ENCODE data around the gene ARV1. TPM values are rescaled to one million over a fixed set of nuclear protein-coding genes. Genes with fewer than 3 reads are reported as not detected.
"Not testable (repeated sequence)": the region's sequence is repeated elsewhere in the genome, so short reads cannot be mapped to it uniquely, and the experiment has no call there.

ARV1 gene
- polyA plus RNA-seq, 3 donors, result 28.5 to 33.1 (median 30.5) TPM

DNA sequence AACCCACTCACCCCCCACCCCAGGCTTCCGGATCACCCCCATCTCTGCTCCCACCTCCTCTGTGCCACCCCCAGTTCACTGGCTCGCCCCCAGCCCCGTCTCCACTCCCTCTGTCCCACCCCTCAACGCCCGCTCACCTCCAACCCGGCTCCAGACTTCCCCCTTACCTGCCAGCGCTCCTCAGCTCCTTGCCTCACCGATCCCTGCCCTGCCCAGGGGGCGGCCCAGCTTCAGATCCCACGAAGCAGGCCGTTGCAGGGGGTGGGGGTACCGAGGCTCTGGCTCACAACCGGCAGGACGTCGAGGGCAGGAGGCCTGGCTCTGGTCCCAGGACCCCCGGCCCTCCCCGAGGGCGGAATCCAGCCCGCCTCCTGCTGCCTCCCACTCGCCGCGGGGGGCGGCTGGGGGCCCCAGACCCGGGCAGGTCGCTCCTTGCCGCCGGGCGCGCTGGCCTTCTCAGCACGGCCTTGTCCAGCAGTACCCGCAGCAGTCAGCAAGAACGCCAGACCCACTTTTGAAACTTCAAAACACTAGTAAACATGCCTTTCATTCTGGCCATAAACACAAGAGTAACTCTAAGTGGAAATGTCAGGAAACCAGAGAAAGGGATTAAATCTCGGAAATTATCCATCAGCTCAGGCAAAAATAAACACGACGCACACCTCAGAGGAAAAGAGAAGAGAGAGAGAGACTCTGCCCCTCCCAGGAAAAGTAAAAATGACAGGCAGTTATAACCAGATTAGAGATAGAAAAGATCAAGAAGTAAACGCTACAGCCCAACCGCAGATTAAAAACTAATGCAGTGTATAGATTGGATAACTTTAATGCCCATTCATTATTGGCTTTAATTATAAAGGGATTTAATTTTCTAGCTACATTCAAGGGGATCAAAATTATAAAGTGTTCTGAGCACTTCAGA is 62.2 kb downstream of the ARV1 start:
- no peak for DNase-seq (ENCODE audit: low read depth in 3 of 3, low spot score in 2 of 3)

DNA sequence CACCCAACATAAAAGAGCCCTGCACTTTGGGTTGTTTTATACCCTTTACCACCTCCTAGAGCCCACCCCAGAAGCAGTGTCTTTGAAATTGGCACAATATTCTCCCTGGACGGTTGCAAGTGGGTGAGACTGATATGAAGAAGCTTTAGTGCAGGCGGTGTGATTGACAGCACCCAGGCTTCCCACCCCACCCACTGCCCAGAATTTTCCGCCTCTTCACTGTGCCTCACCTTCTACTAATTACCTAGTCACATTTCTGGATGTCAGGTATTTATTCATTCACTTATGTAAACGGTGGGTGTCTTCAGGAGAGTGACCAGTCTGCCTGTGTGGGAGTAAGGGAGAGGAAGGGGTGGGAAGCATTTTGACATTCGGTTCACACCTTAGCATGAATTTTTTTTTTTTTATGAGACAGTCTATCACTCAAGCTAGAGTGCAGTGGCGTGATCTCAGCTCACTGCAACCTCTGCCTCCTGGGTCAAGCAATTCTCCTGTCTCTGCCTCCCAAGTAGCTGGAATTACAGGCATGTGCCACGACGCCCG is 62.9 kb downstream of the ARV1 start:
- DNase-seq (ENCODE audit: low read depth in 3 of 3, low spot score in 2 of 3), result no peak

DNA sequence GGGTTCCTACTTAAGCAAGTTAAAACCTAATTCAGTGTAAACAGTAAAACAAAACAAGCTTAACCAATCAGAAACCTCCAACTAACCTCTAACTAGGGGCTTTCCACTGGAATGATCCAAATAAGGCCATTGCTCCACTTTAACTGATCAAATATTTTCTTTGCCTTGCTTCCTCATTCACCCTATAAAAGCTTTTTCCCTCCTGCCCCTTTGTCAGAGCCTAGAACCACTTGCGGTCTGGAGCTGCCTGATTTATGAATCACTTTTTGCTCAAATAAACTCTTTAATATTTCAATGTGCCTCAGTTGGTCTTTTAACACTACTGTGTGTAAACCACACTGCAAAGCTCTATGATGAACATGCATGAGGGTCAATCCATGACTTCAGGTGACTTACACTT is 65.7 kb downstream of the ARV1 start:
- no peak for DNase-seq (ENCODE audit: low read depth in 3 of 3, low spot score in 2 of 3)

DNA sequence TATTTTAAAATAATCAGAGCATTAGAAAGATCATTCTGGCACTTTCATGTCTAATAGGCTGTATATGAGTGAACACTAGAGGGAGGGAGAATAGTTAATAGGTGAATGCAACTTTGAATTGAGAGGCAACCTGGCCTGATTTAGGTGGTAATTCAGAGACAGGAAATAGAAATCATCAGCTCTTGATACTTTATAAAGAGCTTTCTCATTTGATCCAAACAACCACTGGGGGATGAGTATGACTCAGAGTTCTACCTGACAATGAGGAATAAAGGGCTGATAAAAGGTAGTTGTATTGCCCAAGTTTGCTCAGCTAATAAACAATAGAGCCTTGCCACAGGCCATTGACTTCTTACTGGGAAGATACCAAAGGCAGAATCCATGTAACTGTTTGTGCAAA is 66.4 kb downstream of the ARV1 start:
- no peak for DNase-seq (ENCODE audit: low read depth in 3 of 3, low spot score in 2 of 3)

DNA sequence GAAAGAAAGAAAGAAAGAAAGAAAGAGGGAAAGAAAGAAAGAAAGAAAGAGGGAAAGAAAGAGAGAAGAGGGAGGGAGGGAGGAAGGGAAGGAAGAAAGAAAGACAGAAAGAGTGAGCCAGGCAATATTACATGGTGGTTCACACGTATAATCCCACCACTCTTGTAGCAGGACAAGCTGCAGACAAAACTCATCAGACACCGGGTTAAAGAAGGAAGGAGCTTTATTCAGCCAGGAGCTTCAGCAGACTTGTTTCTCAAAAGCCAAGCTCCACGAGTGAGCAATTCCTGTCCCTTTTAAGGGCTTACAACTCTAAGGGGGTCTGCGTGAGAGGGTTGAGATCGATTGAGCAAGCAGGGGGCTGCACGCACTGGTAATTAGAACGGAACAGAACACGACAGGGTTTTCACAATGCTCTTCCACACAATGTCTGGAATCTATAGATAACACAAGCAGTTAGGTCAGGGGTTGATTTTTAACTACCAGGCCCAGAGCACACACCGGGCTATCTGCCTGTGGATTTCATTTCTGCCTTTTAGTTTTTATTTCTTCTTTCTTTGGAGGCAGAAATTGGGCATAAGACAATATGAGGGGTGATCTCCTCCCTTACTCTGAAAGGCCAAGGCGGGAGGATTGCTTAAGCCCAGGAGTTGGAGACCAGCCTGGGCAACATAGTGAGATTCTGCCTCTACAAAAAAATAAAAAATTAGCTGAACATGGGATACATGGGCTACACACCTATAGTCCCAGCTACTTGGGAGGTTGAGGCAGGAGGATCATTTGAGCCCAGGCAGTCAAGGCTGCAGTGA is 67.2 kb downstream of the ARV1 start:
- not testable (repeated sequence) for DNase-seq (ENCODE audit: low read depth in 3 of 3, low spot score in 2 of 3)

DNA sequence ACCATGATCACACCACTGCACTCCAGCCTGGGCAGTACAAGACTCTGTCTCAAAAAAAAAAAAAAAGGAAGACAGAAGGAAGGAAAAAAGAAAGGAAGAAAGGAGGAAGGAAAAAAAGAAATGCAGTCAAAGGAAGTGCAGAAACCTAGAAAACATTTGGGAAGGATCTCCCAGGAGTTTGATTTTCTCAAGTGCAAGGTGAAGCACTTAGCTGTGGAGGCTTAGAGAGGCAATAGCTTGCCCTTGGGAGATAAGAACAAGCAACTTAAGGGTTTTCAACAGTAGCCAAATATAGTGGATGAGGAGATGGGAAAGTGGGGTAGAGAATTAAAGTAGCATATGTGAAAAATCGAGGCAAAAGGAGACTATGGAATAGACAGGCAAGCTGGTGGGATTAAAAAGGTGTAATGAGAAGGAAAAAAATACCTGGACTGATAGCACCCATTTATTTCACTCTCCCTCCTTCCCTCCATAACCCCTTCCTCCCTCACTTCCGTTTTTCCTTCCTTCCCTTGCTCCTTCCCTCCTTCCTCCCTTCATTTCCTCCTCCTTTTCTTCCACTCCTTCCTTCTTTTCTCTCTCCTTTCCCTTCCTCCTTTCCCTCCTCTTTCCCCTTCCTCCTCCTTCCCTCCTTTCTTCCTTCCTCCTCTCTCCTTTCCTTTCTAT is 68.0 kb downstream of the ARV1 start:
- no peak for DNase-seq (ENCODE audit: low read depth in 3 of 3, low spot score in 2 of 3)

DNA sequence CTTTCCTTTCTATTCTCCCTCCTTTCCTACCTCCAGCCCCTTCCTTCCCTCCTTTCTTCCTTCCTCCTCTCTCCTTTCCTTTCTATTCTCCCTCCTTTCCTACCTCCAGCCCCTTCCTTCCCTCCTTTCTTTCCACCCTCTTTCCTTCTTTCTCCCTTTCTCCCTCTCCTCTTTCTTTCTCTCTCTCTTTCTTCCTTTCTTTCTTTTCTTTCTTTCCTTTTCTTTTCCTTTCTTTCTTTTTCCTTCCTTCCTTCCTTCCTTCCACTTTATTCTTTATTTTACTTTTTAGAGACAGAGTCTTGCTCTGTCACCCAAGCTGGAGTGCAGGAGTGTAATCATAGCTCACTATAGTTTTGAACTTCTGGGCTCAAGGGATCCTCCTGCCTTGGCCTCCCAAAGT is 68.6 kb downstream of the ARV1 start:
- DNase-seq (ENCODE audit: low read depth in 3 of 3, low spot score in 2 of 3), result not testable (repeated sequence)

DNA sequence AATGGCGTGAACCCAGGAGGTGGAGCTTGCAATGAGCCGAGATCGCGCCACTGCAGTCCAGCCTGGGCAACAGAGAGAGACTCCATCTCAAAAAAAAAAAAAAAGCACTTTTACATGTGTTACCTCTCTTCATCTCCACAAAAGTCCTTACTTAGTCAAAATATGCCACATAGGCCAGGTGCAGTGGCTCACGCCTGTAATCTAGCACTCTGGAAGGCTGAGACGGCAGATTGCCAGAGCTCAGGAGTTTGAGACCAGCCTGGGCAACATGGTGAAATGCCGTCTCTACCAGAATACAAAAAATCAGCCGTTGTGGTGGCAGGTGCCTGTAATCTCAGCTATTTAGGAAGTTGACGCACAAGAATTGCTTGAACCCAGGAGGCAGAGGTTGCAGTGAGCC is 69.5 kb downstream of the ARV1 start:
- not testable (repeated sequence) for DNase-seq (ENCODE audit: low read depth in 3 of 3, low spot score in 2 of 3)

DNA sequence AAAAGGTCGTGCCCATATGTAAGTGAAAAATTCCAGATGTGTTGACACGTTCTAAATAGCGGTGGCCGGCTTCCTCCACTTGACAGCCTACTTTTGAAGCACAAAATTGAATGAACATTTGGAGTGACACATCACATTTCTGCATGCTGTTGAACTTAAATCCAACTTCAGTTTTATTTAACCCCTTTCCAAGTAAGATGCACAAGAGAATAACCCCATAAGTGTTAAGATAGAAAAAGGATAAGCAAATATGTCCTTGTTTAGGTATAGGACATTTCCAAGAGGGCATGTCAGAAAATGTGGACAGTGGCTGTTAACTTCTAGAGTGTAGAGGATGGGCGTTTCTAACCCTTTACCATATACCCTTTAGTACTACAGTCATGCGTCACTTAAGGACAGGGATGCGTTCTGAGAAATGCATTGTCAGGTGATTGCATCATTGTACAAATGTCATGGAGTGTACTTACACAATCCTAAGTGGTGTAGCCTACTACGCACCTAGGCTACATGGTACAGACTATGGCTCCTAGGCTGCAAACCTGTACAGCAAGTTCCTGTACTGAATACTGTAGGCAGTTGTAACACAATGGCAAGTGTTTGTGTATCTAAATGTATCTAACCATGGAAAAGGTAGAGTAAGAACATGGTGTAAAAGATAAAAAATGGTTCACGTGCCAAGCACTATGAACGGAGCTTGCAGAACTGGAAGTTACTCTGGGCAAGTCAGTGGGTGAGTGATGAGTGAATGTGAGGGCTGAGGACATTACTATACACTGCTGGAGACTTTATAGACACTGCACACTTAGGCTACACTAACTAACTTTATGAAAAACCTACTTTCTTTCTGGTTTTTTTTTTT is 70.5 kb downstream of the ARV1 start:
- no peak for DNase-seq (ENCODE audit: low read depth in 3 of 3, low spot score in 2 of 3)

Other genes starting within 250 kb of the ARV1 start
- gene CAPN9, start 231.7 kb upstream of the ARV1 start, polyA plus RNA-seq (ENCODE audit: insufficient read length in 3 of 3), result 1 to 10 TPM in 1 of 3 donors, under 1 TPM in 2; 0.54 to 2.6 (median 0.97) TPM
- 10 to 100 TPM; 76.1 to 85.0 (median 80.5) TPM for gene C1orf198, start 110.6 kb upstream of the ARV1 start, polyA plus RNA-seq (ENCODE audit: insufficient read length in 3 of 3)
- gene TTC13, start 233 bp upstream of the ARV1 start, polyA plus RNA-seq (ENCODE audit: insufficient read length in 3 of 3), result 10 to 100 TPM; 16.8 to 21.0 (median 17.8) TPM
- 10 to 100 TPM; 17.1 to 21.3 (median 20.6) TPM for gene FAM89A, start 61.2 kb downstream of the ARV1 start, polyA plus RNA-seq (ENCODE audit: insufficient read length in 3 of 3)
- under 1 TPM; 0.07 to 0.11 (median 0.08) TPM for gene TRIM67, start 183.0 kb downstream of the ARV1 start, polyA plus RNA-seq (ENCODE audit: insufficient read length in 3 of 3)